GM21423 (cell line): ENCODE results near the gene WDR83.
"Not testable (repeated sequence)": the region's sequence is repeated elsewhere in the genome, so short reads cannot be mapped to it uniquely, and the experiment has no call there.

Source experiments
- ATAC-seq: cut with Tn5 transposase; IDR thresholded peaks from one replicate; pipeline ENCODE4 v1.9.1; 2021; ENCODE audit warnings: mild to moderate bottlenecking, moderate library complexity; ENCODE audit not compliant: unreplicated experiment

Gene WDR83

DNA sequence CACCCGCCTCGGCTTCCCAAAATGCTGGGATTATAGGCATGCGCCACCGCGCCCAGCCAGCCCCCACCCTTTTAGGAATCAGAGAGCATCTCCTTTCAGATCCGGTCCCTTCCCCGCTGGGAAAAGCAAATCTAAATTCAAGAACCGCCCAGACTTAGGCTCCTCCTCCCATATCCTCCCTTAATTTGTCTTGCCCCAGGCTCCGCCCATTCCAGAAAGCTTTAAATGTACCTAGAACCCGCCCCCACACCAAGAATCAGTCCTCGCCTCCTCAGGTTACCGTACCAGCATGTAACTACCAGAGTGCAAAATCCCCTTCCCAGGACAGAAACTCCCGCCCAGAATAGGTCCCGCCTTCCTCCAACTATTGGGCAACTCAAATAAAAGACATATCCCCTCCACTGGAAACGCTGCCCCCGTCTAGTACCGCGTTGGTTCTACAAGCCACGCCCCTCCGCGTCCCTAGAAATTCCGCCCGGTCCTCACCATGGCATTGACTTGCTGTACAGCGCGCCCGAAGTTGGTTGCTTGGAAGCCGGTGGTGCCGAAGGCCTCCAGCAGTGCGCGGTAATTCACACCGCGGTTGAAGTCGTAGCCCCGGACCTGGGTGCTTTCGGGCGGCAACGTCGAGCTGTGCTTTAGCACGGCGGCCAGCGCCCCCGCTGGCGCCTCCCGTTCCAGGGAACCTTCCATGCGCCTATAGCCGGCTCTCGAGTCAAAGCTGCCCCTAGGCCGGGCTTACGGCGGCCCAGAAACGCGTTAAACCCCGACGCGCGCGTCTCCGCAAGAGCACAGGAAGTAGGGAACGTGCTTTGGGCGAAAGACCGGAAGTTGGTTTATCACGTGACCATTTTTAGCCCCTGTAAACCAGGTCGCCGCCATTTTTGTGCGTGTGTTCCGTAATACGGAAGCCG, 14.7 kb downstream of the WDR83 start, which contains the start of gene DHPS:
Gene DHPS, minus strand, starts transcription at position 807 of the 914 bp plus-strand sequence. Its CDS starts 114 bp downstream, at position 693.
- peak; percentile 61 for ATAC-seq

GRCh38 chr19:12685831-12686230, 19.2 kb downstream of the WDR83 start:
- no peak for ATAC-seq

DNA sequence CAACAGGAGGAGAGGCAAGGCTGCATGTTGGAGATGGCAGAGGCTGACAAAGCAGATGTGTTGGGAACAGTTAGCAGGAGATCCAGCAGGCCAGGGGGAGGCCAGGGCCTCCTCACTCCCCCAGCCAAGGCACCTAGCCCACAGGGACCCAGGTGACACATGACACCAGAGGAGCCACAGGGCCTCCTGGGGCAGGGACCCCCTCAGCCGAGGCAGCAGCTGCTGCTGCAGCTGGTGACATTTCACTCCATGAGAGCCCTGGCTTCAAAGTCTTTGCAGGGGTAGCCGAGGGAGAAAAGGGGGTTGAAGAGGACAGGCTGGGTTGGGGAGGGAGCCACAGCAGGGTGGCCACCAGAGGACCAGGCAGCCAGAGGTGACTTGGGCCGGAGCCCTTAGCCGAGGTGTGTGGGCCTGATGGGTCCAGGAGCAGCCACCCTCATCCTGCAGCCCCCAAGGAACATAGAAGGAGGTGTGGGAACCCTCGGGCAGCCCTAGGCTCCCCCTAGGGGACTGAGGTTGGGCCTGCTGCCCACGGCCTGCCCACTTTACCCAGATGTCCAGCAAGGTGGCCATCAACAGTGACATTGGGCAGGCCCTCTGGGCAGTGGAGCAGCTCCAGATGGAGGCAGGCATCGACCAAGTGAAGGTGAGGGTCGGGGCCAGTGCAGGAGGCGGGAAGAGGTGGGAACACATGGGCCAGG, 21.0 kb downstream of the WDR83 start, which contains the start of gene GNG14:
Gene GNG14, plus strand, starts transcription at position 503 of the 701 bp plus-strand sequence. Its CDS starts 51 bp downstream, at position 554.
- no peak for ATAC-seq

- no peak for ATAC-seq
Observed at GRCh38 chr19:12689012-12689411, 22.4 kb downstream of the WDR83 start.

GRCh38 chr19:12689581-12690216, 23.1 kb downstream of the WDR83 start:
- no peak for ATAC-seq

GRCh38 chr19:12692960-12693359, 26.4 kb downstream of the WDR83 start:
- no peak for ATAC-seq

GRCh38 chr19:12694641-12695040, 28.0 kb downstream of the WDR83 start:
- no peak for ATAC-seq

DNA sequence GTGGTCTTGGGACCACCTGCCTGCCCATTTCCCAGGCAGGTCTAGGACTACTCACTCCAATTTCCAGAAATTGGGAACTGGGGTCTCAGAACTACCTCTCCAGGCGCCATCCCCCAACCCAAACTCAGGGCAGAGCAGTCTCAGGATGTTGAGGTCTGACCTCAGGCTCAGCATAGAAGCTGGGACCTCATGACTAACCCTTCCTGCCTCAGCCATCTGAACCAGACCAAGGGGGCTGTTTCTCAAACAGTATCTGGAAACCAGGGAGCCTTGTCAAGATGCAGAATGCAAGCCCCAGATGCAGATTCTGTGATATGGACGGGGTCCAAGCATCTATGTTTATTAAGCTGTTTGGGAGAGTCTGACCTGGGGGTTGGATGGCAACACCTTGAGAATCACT, 28.5 kb downstream of the WDR83 start:
- no peak for ATAC-seq

DNA sequence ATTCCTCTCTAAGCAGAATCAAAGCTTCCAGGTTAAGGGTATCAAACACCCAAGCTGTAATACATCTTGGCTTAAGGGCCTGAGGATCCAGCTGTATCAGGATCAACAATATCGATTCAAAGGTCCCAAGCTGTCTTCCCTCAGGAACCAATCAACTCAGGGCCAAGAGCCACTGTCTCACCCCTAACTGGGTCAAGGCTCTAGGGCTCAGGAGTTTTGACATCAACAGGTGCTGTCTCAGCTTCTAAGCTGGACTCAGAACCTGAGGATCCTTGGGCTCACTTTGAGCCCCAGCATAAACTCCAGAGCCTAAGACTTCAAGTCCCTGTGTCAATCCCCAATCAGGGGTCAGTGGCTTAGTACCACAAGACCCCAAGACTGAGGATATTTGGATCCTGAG, 28.9 kb downstream of the WDR83 start:
- no peak for ATAC-seq

GRCh38 chr19:12695997-12696365, 29.4 kb downstream of the WDR83 start:
- peak; percentile 15 for ATAC-seq

- ATAC-seq, result peak; percentile 81
Observed at GRCh38 chr19:12696366-12697335, 30.0 kb downstream of the WDR83 start, which contains the start of gene FBXW9. Gene FBXW9 (minus strand): TSS chr19:12696631. CDS start chr19:12696581, 50 bp downstream.

DNA sequence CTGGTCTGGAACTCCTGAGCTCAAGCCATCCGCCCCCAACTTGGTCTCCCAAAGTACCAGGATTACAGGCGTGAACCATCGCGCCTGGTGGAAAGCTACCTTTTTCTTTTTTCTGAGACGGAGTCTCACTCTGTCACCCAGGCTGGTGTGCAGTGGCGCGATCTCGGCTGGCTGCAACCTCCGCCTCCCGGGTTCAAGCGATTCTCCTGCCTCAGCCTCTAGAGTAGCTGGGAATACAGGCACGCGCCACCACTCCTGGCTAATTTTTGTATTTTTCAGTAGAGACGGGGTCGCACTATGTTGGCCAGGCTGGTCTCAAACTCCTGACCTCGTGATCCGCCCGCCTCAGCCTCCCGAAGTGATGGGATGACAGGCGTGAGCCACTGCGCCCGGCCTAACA, 30.8 kb downstream of the WDR83 start:
- not testable (repeated sequence) for ATAC-seq

DNA sequence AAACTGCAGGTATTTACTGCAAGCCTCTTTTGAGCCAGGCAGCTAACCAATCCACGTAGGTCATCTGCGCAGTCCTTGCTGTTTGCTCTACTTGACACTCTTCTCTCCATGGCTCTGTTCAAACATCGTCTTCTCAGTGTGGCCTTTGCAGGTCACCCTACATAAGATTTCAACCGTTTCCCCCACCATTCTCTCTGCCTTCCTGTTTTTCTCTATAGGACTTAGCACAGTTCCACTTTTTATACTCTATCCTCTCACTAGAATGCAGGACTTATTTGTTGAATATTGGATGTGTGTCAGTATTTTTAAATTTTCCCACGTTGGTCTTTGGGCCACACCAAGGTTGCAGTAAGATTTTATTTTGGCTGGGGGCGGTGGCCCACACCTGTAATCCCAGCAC, 31.5 kb downstream of the WDR83 start:
- ATAC-seq, result no peak

- ATAC-seq, result no peak
Observed at GRCh38 chr19:12701596-12702282, 35.1 kb downstream of the WDR83 start.

- ATAC-seq, result no peak
Observed at GRCh38 chr19:12703046-12703445, 36.4 kb downstream of the WDR83 start.

DNA sequence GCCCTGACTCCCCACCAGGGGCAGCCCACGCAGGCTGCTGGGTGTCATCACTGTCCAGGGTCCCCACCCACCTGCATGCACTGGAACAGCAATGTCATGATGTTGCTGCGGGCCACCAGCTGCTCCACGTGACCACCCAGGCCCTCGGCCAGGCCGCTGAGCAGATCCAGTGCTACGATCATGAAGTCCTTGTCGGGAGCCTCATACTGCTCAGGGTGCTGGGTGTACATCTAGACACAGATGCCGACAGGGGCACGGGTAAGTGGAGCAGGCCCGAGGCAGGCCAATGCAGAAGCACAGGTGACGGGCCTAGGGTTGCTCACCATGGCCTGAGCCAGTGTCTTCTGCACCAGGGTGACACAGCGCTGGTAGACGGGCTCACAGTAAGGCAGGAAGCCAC, 38.6 kb downstream of the WDR83 start:
- no peak for ATAC-seq

GRCh38 chr19:12705654-12706331, 39.2 kb downstream of the WDR83 start:
- ATAC-seq, result no peak

DNA sequence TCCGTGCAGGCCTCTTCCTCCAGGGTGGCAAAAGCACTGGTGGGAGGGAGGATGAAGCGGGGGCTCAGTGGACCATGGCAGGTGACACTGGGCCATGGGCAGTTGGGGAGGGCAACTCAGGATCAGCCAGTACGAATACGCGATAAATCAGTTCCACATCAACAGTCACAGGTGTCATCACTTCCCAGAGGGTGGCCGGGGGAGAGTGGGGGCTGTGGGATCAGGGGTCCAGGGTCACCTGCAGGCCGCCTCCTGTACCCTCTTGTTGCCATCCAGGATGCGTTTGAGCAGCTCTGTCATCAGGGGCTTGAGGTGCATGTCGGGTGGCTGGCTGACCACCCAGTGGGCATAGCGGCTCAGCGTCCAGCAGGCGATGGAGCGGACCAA, 39.7 kb downstream of the WDR83 start:
- ATAC-seq, result no peak

DNA sequence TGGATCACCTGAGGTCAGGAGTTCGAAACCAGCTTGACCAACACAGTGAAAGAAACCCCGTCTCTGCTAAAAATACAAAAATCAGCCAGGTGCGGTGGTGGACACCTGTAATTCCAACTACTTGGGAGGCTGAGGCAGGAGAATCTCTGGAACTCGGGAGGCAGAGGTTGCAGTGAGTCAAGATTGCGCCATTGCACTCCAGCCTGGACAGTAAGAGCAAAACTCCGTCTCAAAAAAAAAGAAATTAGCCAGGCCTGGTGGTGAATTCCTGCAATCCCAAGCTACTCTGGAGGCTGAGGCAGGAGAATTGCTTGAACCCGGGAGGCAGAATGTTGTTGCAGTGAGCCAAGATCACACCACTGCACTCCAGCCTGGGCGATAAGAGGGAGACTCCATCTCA, 42.0 kb downstream of the WDR83 start:
- ATAC-seq, result no peak
